Activated naive CD8-positive, alpha-beta T cell treated with anti-CD3 and anti-CD28 coated beads, Interleukin-2, amount 50 U/mL, for 16 hours (primary cell): ENCODE results near the gene PPIH.
A peak's percentile ranks its signal among the peaks of the same experiment; 100 is the strongest.
"Not testable (repeated sequence)": the region's sequence is repeated elsewhere in the genome, so short reads cannot be mapped to it uniquely, and the experiment has no call there.

Source experiments
- DNase-seq: peaks from one replicate; pipeline ENCODE4 v3.0.0-alpha.2; 2020; ENCODE audit warnings: low read depth, low spot score

PPIH gene

GRCh38 chr1:42657981-42658876 is at the start of gene PPIH:
Gene PPIH (plus strand): TSS chr1:42658423. CDS start chr1:42658447, 24 bp downstream.
- peak; percentile 93 for DNase-seq

GRCh38 chr1:42613803-42614131 is 44.5 kb upstream of the PPIH start:
- no peak for DNase-seq

GRCh38 chr1:42618866-42619265 is 39.4 kb upstream of the PPIH start:
- DNase-seq: no peak

- DNase-seq: no peak
Observed at GRCh38 chr1:42620307-42620706, 37.9 kb upstream of the PPIH start.

DNA sequence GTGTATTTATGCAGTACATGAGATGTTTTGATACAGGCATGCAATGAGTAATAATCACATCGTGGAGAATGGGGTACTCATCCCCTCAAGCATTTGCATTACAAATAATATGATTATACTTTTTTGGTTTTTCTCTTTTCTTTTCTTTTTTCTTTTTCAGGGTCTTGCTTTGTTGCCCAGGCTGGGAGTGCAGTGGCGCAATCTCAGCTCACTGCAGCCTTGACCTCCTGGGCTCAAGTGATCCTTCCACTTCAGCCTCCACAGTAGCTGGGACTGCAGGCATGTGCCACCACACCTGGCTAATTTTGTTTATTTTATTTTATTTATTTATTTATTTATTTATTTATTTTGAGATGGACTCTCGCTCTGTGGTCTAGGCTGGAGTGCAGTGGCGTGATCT is 37.0 kb upstream of the PPIH start:
- not testable (repeated sequence) for DNase-seq

DNA sequence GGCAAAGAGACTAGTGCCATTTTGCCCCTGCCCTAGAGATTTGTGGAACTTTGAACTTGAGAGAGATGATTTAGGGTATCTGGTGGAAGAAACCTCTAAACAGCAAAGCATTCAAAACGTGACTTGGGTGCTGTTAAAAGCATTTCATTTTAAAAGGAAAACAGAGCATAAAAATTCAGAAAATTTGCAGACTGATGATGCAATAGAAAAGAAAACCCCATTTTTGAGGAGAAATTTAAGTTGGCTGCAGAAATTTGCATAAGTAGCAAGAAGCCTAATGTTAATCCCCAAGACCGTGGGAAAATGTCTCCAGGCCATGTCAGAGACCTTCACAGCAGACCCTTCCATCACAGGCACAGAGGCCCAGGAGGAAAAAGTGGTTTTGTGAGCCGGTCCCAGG is 31.0 kb upstream of the PPIH start:
- not testable (repeated sequence) for DNase-seq

GRCh38 chr1:42639116-42639515 is 19.1 kb upstream of the PPIH start:
- no peak for DNase-seq

- no peak for DNase-seq
Observed at GRCh38 chr1:42646056-42646455, 12.2 kb upstream of the PPIH start.

DNA sequence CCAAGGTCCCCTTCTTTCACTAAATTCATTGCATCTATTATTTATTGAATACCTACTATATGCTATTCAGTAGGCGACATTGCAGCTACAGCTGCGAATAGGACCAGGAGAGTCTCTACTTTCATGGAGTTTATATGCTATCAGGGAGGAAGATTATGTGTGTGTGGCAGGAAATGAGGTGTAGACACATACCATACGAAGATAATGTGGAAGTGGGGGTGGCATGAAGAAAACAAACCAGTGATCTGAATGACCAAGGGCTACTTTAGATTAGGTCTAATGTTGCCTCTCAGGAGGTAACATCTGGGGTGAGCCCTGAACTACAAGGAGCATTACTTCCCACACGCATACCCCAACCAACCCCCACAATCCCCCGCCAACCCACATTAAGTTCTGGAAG is 1.0 kb upstream of the PPIH start:
- DNase-seq: no peak

GRCh38 chr1:42658877-42659337 is 684 bp downstream of the PPIH start:
- no peak for DNase-seq

DNA sequence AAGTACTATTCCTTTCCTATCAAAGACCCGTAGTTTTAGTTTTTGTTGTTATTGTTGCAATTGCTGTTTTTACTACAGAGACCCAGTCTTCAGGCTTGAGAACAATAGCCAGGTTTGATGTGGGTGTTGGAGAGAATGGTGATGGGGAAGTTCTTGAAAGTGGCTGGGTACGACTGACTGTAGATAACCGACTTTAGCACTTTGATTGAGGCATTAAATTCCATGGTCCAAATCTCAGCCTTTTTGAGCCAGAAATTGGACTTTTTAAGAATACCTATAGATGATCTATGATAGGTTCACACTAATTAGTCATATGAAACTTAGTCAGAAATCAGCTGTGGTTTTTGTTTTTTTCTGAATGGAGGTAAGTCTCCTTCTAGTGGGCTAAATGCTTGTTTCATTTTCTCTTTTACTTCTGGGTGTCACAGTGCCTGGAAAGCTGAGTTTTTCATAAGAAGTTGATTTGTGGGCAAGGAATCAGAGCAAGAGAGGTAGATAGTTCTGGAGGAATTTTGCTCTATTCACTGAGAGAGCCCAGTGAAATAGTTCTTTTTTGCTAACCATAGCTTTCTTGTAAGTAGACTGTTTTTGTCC is 2.8 kb downstream of the PPIH start:
- no peak for DNase-seq

DNA sequence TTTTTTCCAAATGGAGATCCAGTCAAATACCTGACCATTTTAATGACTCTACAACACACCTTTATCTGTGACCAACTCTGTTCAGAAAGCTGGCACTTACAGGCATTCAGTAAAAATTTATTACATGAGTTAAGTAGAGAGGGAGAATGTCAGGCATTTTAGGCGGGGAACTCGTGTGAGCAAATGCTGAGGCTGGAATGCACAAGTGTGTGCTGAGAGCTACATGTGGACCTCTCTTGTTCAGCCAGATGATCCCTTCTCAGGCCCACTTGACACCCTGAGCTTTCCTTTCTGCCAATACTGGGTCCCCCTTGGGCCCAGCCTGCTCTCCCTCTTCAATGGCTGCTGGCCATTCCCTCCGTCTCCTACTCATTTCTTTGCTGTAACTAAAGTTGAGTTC is 11.7 kb downstream of the PPIH start:
- DNase-seq: no peak

DNA sequence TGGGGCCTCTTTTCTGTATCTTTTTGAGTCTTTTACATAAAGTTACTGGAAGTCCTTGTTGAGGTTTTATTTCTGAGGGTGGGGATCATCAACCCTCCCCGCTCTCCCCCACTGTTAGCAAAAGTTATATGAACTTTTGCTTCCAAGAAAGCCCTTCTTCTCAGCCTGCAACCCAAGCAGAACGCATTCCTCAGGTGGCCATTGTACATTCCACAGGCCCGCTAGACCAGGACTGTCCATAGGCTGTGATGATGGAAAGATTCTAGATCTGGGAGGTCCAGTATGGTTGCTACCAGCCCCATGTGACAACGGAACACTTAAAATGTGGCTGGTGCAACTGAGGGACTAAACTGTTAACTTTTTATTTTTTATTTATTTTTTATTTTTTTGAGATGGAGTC is 12.2 kb downstream of the PPIH start:
- no peak for DNase-seq

DNA sequence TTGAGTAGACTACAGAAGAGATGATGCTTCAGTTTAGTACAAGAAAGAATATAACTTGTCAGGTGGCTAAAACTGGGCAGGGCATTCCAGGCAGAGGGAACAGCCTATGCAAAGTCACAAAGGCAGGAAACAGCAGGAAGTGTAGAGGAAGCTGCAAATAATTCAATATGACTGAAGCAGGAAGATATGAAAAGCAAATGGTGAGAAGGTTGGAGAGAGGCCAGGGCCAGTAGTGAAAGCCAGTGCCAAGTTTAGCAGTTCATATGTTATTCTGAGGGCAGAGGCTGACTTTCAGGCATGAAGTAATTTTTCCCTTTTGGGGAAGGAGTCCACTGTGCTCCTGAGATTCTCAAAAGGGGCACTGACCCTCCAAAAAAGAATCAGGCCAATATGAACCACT is 16.0 kb downstream of the PPIH start:
- DNase-seq: no peak

DNA sequence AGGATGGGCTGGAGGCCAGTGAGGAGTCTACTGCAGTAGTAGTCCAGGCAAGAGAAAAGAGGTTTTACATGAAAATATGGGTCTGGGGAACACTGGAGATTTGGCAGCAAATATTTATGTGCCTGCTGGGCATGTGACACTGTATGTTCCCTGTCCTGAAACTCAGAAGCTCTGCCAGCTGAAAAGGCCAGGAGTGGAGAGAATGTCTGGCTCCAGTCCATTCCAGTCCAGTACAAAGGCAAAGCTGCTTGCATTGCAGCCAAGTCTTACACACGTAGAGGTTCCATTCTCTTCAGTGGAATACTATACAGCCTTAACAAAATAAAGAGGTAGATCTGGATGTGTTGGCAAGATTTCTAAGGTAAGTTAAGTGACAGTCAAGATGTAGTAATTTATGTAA is 16.5 kb downstream of the PPIH start:
- DNase-seq: no peak

DNA sequence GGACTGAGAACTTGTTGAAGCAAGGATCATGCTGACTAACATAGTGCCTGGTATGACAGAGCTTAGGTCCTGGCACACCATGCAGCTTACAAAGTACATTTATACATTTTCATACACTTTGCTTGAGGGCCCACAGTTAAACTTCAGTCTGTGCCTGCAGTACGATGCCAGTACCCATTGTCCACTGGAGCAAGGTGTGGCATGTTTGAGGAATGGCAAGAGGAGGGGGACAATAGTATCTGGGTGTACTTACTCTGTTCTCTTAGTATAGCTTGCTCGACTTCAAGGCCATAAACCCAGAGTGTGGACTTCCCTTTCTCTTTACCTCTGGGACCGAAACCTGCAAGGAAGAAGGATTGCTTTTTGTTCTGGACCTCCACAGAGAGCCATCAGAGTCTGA is 17.2 kb downstream of the PPIH start:
- DNase-seq: no peak

DNA sequence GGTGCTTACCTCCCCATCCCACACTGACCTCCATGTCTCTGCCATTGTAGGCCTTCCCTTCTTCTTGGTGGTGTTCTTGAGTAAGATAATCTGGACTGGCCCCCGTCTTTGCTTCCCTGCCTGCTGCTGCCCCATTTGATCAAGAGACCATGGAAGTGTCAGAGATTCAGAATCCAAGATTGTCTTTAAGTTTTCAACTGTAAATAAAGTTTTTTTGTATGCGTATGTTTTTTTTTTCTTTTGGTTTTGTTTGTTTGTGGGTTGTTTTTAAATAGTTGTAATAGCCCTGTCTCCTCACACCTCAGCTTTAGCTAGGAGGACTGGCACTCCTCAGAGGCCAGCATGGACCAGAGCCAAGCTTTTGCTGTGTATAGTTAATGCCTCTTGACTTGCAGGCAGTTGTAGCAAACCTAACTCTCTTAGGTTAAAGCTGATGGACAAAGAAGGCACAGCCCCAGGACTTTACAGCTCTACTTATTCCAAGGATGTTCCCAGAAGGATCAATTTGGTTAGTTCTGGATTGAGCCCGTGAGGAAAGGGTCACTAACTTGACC is 18.4 kb downstream of the PPIH start:
- no peak for DNase-seq

DNA sequence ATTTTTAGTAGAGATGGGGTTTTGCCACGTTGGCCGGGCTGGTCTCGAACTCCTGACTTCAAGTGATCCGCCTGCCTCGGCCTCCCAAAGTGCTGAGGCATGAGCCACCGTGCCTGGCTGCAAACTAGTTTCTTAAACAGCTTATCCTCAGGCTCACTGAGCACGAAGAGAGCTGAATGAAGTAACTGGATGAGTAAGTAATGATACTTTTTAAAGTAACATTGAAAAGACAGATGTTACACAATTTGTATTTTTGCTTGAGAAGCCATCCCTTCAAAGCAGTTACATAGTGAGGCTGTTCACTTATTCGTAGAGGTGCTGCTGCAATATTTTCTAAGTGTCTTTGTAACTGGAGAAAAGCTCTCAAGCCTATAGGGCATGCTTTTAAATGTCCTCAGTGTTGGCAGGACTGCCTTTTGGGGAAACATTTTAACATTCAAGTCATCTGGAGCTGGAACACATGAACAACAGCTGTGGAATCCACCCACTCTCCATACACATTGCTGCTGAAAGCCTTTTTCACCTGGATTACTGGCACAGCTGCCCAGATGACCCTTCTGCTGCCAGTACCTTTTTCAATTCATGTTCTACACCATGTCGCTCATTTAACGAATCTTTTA is 21.3 kb downstream of the PPIH start:
- DNase-seq: no peak

DNA sequence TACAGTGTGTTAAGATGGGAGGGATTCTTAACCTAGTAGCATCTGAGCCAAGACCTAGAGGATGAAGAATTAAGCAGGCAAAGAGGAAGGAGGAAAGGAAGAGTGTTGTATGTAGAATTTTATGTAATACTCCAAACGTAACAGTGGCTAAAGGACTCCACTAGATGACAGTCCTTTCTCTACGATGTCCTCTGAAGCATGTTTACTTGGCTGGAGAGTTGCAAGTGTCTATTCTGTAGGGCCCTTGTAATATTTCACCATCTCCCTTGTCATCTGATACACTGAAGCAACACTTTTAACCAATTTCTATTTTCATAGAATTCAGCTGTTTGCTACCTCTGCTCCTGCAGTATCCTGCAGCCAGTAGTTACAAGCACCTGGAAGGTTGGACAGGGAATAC is 21.8 kb downstream of the PPIH start:
- DNase-seq: no peak

DNA sequence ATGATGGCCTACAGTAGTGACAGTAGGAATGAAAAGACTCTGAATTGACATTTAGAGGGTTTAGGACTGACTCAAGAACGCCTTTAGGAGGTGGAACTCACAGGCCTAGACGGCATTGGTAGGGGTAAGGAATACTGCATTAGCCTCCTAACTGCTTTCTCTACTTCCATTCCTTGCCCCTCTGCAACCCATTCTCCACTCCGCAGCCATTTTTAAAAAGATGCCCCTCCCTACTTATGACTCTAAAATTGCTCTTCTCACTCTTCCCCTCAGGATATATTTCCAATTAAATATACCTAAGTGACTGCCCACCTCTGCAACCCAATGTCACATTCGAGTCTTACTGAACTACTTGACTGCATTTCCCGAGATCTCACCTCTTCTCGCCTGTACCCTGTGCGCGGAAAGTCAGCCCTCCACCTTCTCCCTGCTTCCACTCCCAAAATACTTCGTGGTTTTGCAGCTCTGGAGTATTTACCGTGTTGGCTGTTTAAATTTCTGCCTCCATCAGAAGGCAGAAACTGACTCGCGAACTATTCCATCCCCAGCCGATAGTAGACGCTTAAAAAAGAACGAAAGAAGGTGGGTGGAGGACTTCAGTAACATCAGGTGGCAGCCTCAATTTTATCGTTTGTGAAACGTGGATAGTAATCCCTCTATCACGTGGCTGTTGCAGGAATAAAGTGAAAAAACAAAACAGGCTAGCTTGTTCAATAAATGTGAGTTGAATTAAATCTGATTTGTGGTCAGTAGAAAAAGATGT is 22.9 kb downstream of the PPIH start:
- no peak for DNase-seq

- peak; percentile 85 for DNase-seq
Observed at GRCh38 chr1:42681741-42682483, 23.7 kb downstream of the PPIH start, which contains the start of gene YBX1. Gene YBX1 (plus strand): TSS chr1:42682418. CDS start chr1:42682566, 148 bp downstream.
